Breast epithelium (tissue), 4 donors: ENCODE measurements around the gene EVC. TPM values are rescaled to one million over a fixed set of nuclear protein-coding genes. Genes with fewer than 3 reads are reported as not detected.
A peak's percentile ranks its signal among the peaks of the same experiment; 100 is the strongest.

Experiments
- DNase-seq, 2 donors: peaks; one replicate each; pipeline ENCODE4 v3.0.0-alpha.2; 2019; ENCODE audit warnings: low spot score in 2 of 2
- H3K27ac ChIP-seq, 2 donors: fragments of 200-600 bp; sonication (generic) in 1 of 2; one replicate each; pipeline ENCODE4 v1.5.1; 2016 to 2019; ENCODE audit warnings: mild to moderate bottlenecking in 1 of 2
- H3K27me3 ChIP-seq, 2 donors: fragments of 200-600 bp; sonication (generic) in 1 of 2; one replicate each; pipeline versions ENCODE4 v1.5.1 to v1.6.0; 2017 to 2019; ENCODE audit warnings: control low read depth in 1 of 2, mild to moderate bottlenecking in 1 of 2
- H3K36me3 ChIP-seq: fragments of 200-600 bp; one replicate; pipeline ENCODE4 v1.5.1; 2019
- H3K4me1 ChIP-seq, 2 donors: fragments of 200-600 bp; sonication (generic); one replicate each; pipeline ENCODE4 v1.5.1; 2016 to 2019; ENCODE audit warnings: control low read depth in 1 of 2
- H3K4me3 ChIP-seq, 3 donors: fragments of 200-600 bp; sonication (generic); 1 replicate in 2 of 3; 2 replicates in 1 of 3; pipeline ENCODE4 v1.5.1; 2016 to 2019; ENCODE audit warnings: mild to moderate bottlenecking in 3 of 3, moderate library complexity in 2 of 3
- H3K9me3 ChIP-seq, 2 donors: fragments of 200-600 bp; sonication (generic) in 1 of 2; one replicate each; pipeline ENCODE4 v1.5.1; 2016 to 2019; ENCODE audit warnings: control low read depth in 1 of 2
- POLR2A ChIP-seq: fragments of 450-650 bp; IDR thresholded peaks from one replicate; pipeline ENCODE4 v1.6.1; 2016; ENCODE audit warnings: antibody characterized with exemption, mild to moderate bottlenecking, moderate library complexity
- POLR2AphosphoS5 ChIP-seq, 3 donors: sonication (generic); formaldehyde crosslinking; IDR thresholded peaks; one replicate each; pipeline ENCODE4 v1.6.1; 2017; ENCODE audit warnings: antibody characterized with exemption in 3 of 3
- intact Hi-C: fragments of 100-400 bp; cut with DNase I; formaldehyde crosslinking; loops from one replicate; pipeline ENCODE4 v1.15.1; 2023; ENCODE audit warnings: low total_unique reads
- total RNA-seq, 3 donors: library from RNA; depleted of rRNA; stranded (reverse); fragments of >200 nt; gene quantifications; one replicate each; pipeline ENCODE4 v1.1.0, GENCODE V29; 2016
- TF ChIP-seq, protein P1 (sequence below), 3 donors: fragments of 450-650 bp; IDR thresholded peaks; one replicate each; pipeline ENCODE4 v1.5.1; 2016 to 2017; ENCODE audit warnings: antibody characterized with exemption in 3 of 3, mild to moderate bottlenecking in 3 of 3, moderate library complexity in 3 of 3

Gene EVC
- total RNA-seq, 3 donors from 2014 or later, result 20.0 to 27.5 (median 25.9) TPM

GRCh38 chr4:5812506-5813229 is 101.7 kb downstream of the EVC start:
- H3K4me1 ChIP-seq, result no peaks in the 10 kb centered on the region

GRCh38 chr4:5813882-5814255 is 102.9 kb downstream of the EVC start:
- Histone ChIP-seq H3K4me1 (no peaks in the 10 kb centered on the region), H3K4me3 (no peak overlapping the region), H3K9me3 (peaks cover 0 to 12% of the 10 kb centered on the region in 2 donors), H3K27ac (no peak overlapping the region), H3K27me3 (no peaks in the 10 kb centered on the region), H3K36me3 (peaks cover 12% of the 10 kb centered on the region)
- TF ChIP-seq POLR2A (no peak), POLR2AphosphoS5 (IDR thresholded peaks at IDR 0.05) (no peak)
- TF ChIP-seq, protein P1, sequence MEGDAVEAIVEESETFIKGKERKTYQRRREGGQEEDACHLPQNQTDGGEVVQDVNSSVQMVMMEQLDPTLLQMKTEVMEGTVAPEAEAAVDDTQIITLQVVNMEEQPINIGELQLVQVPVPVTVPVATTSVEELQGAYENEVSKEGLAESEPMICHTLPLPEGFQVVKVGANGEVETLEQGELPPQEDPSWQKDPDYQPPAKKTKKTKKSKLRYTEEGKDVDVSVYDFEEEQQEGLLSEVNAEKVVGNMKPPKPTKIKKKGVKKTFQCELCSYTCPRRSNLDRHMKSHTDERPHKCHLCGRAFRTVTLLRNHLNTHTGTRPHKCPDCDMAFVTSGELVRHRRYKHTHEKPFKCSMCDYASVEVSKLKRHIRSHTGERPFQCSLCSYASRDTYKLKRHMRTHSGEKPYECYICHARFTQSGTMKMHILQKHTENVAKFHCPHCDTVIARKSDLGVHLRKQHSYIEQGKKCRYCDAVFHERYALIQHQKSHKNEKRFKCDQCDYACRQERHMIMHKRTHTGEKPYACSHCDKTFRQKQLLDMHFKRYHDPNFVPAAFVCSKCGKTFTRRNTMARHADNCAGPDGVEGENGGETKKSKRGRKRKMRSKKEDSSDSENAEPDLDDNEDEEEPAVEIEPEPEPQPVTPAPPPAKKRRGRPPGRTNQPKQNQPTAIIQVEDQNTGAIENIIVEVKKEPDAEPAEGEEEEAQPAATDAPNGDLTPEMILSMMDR (IDR thresholded peaks at IDR 0.05), result no peak
- intact Hi-C loops, result no loop called here
- no peak for DNase-seq

More at GRCh38 chr4:5812506-5813229, 101.7 kb downstream of the EVC start:
- no peak overlapping the region for H3K27ac ChIP-seq
- no peak overlapping the region for H3K4me3 ChIP-seq
- peaks cover 16% of the 10 kb centered on the region for H3K36me3 ChIP-seq
- H3K27me3 ChIP-seq, result no peaks in the 10 kb centered on the region
- TF ChIP-seq, protein P1 (IDR thresholded peaks at IDR 0.05), result peak; percentile 48 to 59 (median 58)
- TF ChIP-seq POLR2AphosphoS5 (IDR thresholded peaks at IDR 0.05), result no peak
- no peak for TF ChIP-seq POLR2A
- peaks cover 0 to 12% of the 10 kb centered on the region in 2 donors for H3K9me3 ChIP-seq
- DNase-seq, result peak in 1 of 2 donors; percentile 35
- intact Hi-C loops, result no loop called here

- DNase-seq, result peak in 1 of 2 donors; percentile 20
- no peaks in the 10 kb centered on the region for H3K27me3 ChIP-seq
- no peak overlapping the region for H3K27ac ChIP-seq
- TF ChIP-seq, protein P1 (IDR thresholded peaks at IDR 0.05), result no peak
- no peak for TF ChIP-seq POLR2A
- no peak for TF ChIP-seq POLR2AphosphoS5 (IDR thresholded peaks at IDR 0.05)
- H3K4me3 ChIP-seq, result no peak overlapping the region
- intact Hi-C loops, result no loop called here
- peaks cover 0 to 11% of the 10 kb centered on the region in 2 donors for H3K9me3 ChIP-seq
- H3K4me1 ChIP-seq, result no peaks in the 10 kb centered on the region
- H3K36me3 ChIP-seq, result peaks cover 12% of the 10 kb centered on the region
These were observed 103.4 kb downstream of the EVC start for GRCh38 chr4:5814421-5814820.

GRCh38 chr4:5815641-5816040 is 104.6 kb downstream of the EVC start:
- Histone ChIP-seq H3K4me3 (no peak overlapping the region), H3K36me3 (peaks cover 2% of the 10 kb centered on the region), H3K27me3 (no peaks in the 10 kb centered on the region), H3K9me3 (no peaks in the 10 kb centered on the region), H3K27ac (no peak overlapping the region), H3K4me1 (no peaks in the 10 kb centered on the region)
- DNase-seq, result no peak
- TF ChIP-seq, protein P1 (IDR thresholded peaks at IDR 0.05), result no peak
- TF ChIP-seq POLR2AphosphoS5 (IDR thresholded peaks at IDR 0.05) (no peak), POLR2A (no peak)
- intact Hi-C loops, result no loop called here

DNA sequence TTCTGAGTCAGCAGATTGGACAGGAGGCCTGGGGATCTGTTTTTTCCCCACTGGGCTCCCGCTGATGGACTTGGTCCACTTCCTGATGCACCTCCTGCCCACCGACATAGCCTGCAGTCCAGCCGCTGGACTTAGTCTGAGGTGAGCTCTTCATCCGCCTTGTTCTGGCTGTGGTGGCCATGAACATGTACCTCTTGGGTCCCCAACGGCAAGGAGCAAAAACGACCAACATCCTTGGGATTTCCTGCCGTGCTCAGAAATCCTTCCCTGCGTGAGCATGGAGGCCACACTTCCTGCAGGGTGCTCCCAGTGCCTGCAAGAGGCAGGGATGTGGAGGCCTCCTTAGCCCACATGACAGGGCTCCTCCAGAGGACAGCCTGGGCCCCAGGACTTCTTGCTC is 105.1 kb downstream of the EVC start:
- no peak overlapping the region for H3K27ac ChIP-seq
- intact Hi-C loops, result no loop called here
- no peaks in the 10 kb centered on the region for H3K36me3 ChIP-seq

More for the DNA sequence above, 105.1 kb downstream of the EVC start:
- Histone ChIP-seq H3K9me3 (no peaks in the 10 kb centered on the region), H3K4me3 (no peak overlapping the region), H3K4me1 (no peaks in the 10 kb centered on the region), H3K27me3 (no peaks in the 10 kb centered on the region)
- no peak for TF ChIP-seq POLR2AphosphoS5 (IDR thresholded peaks at IDR 0.05)
- no peak for TF ChIP-seq POLR2A
- TF ChIP-seq, protein P1 (IDR thresholded peaks at IDR 0.05), result no peak
- DNase-seq, result peak in 1 of 2 donors; percentile 40
